ENCODE results near the gene CD247. TPM values are rescaled to one million over a fixed set of nuclear protein-coding genes. Genes with fewer than 3 reads are reported as not detected.

Gene CD247
- total RNA-seq, 2 donors from 2014 or later = 0.96 TPM; not detected in 1

- Histone ChIP-seq H3K36me3 (no peaks in the 10 kb centered on the region), H3K4me1 (replicated peaks) (no peaks in the 10 kb centered on the region), H3K27me3 (replicated peaks; ENCODE audit: insufficient read depth) (no peaks in the 10 kb centered on the region), H3K9me3 (no peaks in the 10 kb centered on the region), H3K4me3 (no peak overlapping the region), H3K27ac (no peak overlapping the region)
- intact Hi-C loops (cut with DNase I) = no loop called here
- 90% methylated on average over 8 of the region's 8 CpGs for WGBS
- no peak for DNase-seq (ENCODE audit: low spot score)
- no peak for TF ChIP-seq POLR2AphosphoS5 (IDR thresholded peaks at IDR 0.05)
- TF ChIP-seq, protein P1, sequence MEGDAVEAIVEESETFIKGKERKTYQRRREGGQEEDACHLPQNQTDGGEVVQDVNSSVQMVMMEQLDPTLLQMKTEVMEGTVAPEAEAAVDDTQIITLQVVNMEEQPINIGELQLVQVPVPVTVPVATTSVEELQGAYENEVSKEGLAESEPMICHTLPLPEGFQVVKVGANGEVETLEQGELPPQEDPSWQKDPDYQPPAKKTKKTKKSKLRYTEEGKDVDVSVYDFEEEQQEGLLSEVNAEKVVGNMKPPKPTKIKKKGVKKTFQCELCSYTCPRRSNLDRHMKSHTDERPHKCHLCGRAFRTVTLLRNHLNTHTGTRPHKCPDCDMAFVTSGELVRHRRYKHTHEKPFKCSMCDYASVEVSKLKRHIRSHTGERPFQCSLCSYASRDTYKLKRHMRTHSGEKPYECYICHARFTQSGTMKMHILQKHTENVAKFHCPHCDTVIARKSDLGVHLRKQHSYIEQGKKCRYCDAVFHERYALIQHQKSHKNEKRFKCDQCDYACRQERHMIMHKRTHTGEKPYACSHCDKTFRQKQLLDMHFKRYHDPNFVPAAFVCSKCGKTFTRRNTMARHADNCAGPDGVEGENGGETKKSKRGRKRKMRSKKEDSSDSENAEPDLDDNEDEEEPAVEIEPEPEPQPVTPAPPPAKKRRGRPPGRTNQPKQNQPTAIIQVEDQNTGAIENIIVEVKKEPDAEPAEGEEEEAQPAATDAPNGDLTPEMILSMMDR (IDR thresholded peaks at IDR 0.05) = no peak
- TF ChIP-seq POLR2A (IDR thresholded peaks at IDR 0.05) = no peak
Observed at GRCh38 chr1:167462341-167462740, 56.0 kb downstream of the CD247 start.

GRCh38 chr1:167460836-167461235, 57.5 kb downstream of the CD247 start:
- H3K27me3 ChIP-seq (replicated peaks; ENCODE audit: insufficient read depth) = no peaks in the 10 kb centered on the region
- H3K4me3 ChIP-seq = no peak overlapping the region
- no peaks in the 10 kb centered on the region for H3K4me1 ChIP-seq (replicated peaks)
- intact Hi-C loops (cut with DNase I) = no loop called here
- no peaks in the 10 kb centered on the region for H3K36me3 ChIP-seq
- H3K9me3 ChIP-seq = no peaks in the 10 kb centered on the region
- no peak overlapping the region for H3K27ac ChIP-seq
- 91% methylated on average over 14 of the region's 14 CpGs for WGBS
- DNase-seq (ENCODE audit: low spot score) = no peak
- TF ChIP-seq POLR2AphosphoS5 (IDR thresholded peaks at IDR 0.05) = no peak
- no peak for TF ChIP-seq POLR2A (IDR thresholded peaks at IDR 0.05)
- TF ChIP-seq, protein P1 (IDR thresholded peaks at IDR 0.05) = no peak

- WGBS = 83% methylated on average over 11 of the region's 11 CpGs
- Histone ChIP-seq H3K27ac (no peak overlapping the region), H3K4me1 (replicated peaks) (no peaks in the 10 kb centered on the region), H3K27me3 (replicated peaks; ENCODE audit: insufficient read depth) (no peaks in the 10 kb centered on the region), H3K9me3 (no peaks in the 10 kb centered on the region), H3K36me3 (no peaks in the 10 kb centered on the region), H3K4me3 (no peak overlapping the region)
- TF ChIP-seq, protein P1 (IDR thresholded peaks at IDR 0.05) = no peak
- TF ChIP-seq POLR2A (IDR thresholded peaks at IDR 0.05) = no peak
- TF ChIP-seq POLR2AphosphoS5 (IDR thresholded peaks at IDR 0.05) = no peak
- DNase-seq (ENCODE audit: low spot score) = no peak
- intact Hi-C loops (cut with DNase I) = no loop called here
Observed at GRCh38 chr1:167457936-167458584, 60.3 kb downstream of the CD247 start.

- WGBS = 84% methylated on average over 8 of the region's 8 CpGs
- intact Hi-C loops (cut with DNase I) = no loop called here
- H3K27ac ChIP-seq = no peak overlapping the region
Observed at GRCh38 chr1:167456926-167457325, 61.4 kb downstream of the CD247 start.

More at GRCh38 chr1:167456926-167457325, 61.4 kb downstream of the CD247 start:
- DNase-seq (ENCODE audit: low spot score) = no peak
- TF ChIP-seq POLR2A (IDR thresholded peaks at IDR 0.05) = no peak
- no peak for TF ChIP-seq POLR2AphosphoS5 (IDR thresholded peaks at IDR 0.05)
- TF ChIP-seq, protein P1 (IDR thresholded peaks at IDR 0.05) = no peak
- H3K27me3 ChIP-seq (replicated peaks; ENCODE audit: insufficient read depth) = no peaks in the 10 kb centered on the region
- no peak overlapping the region for H3K4me3 ChIP-seq
- no peaks in the 10 kb centered on the region for H3K36me3 ChIP-seq
- H3K9me3 ChIP-seq = no peaks in the 10 kb centered on the region
- H3K4me1 ChIP-seq (replicated peaks) = no peaks in the 10 kb centered on the region

All from prostate gland (tissue), 2 donors.